NOMO-1 (cell line): ENCODE data around the gene SCAMP4.

Source experiments
- DNase-seq, 2 experiments: peaks; one replicate each; lab custom pipeline; 2025; ENCODE audit not compliant: unreplicated experiment in 2 of 2; lab: John Stamatoyannopoulos, UW

SCAMP4 gene

DNA sequence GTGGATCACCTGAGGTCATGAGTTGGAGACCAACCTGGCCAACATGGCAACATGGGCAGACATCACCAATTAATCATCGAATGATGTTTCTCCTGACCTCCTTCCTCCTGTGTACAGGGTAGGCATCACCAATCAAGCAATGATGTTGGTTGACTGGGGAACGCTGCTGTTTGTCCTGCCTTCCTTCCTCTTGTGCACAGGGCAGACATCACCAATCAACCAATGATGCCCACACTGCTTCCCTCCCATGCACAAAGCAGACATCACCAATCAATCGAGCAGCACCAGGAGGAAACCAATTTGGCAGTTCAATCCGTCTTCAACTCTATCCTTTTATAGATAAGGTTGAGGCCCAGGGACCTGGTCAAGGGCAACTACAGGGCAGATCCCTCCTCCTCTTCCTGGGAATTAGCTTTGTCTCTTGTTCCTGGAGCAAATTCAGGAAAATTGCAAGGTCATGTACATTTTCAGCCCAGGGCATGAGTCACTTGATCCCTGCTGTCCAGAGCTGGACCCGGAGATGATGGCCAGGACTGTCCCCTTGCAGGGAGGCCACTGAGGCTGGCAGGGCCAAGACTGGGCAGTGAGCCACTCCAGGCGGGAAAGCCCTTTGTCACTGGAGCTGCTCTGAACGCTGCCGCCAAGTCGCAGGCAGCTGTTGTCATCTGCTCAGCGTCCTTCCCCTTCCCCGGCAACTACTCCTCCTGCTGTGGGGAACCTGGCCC, 30.4 kb downstream of the SCAMP4 start:
- peak in 1 of 2 experiments; percentile 17 for DNase-seq

- no peak for DNase-seq
These were observed 31.2 kb downstream of the SCAMP4 start for GRCh38 chr19:1936430-1936829.

GRCh38 chr19:1936916-1937610, 31.9 kb downstream of the SCAMP4 start:
- DNase-seq, result no peak

DNA sequence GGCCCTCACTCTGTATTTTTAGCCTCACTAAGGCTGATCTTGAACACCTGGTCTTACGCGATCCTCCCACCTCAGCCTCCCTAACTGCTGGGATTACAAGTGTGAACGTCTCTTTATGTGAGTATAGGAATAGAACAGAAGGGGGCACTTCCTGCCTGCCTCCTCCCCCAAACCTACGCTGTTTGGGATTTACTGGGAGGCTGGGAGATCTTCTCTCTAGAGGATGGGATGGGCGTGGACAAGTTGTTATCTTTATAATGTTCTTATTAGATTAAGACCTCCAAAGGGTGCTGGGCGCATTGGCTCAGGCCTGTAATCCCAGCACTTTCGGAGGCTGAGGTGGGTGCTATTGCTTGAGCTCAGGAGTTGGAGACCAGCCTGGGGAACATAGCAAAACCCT, 32.9 kb downstream of the SCAMP4 start:
- no peak for DNase-seq

- no peak for DNase-seq
These were observed 36.2 kb downstream of the SCAMP4 start, which contains the start of gene CSNK1G2 for GRCh38 chr19:1941146-1942077. Gene CSNK1G2, plus strand, starts transcription at chr19:1941172. Its CDS starts 28,601 bp downstream, at chr19:1969773.

DNA sequence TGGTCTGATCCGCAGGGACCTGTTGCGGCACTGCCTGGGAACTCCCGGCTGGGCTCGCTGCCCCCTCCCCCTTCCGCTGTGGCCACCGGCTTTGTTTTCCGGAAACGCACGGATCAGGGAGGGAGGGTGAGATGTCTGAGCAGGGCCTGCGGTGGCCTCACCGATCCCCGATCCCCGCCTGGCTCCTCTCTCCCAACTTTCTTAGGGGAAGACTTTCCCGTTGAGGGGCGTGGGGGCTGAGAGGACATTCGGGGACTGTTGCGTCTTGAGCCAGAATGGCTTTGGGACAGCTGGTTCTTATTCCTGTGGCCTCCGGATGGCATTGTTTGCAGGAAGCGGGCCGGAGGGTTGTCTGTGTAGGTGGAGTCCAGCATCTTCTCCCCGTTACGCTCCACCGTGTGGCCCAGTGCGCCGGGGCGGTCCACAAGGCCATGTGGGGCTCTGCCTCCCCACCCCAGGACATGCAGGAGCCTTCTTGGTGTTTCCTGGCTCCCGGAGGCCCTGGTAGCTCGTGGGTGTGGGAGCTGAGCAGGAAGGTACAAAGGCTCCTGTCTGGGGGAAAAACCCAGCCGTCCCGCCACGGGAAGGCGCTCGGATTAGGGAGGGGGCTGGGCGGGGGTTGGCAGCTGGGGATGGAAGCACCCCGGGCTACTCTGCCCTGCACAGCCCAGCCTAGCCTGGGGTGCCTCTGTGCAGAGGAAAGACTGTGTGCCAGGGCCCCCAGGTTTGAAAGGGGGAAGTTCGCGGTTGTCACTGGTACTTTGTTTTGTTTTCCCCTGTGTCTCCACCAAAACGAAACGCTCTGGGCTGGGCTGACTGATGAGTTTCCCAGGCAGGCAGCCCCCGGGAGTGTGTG, 37.1 kb downstream of the SCAMP4 start:
- DNase-seq, result peak; percentile 59 to 74

- no peak for DNase-seq
These were observed 37.8 kb downstream of the SCAMP4 start for GRCh38 chr19:1942934-1943555.

GRCh38 chr19:1943661-1944087, 38.5 kb downstream of the SCAMP4 start:
- no peak for DNase-seq

DNA sequence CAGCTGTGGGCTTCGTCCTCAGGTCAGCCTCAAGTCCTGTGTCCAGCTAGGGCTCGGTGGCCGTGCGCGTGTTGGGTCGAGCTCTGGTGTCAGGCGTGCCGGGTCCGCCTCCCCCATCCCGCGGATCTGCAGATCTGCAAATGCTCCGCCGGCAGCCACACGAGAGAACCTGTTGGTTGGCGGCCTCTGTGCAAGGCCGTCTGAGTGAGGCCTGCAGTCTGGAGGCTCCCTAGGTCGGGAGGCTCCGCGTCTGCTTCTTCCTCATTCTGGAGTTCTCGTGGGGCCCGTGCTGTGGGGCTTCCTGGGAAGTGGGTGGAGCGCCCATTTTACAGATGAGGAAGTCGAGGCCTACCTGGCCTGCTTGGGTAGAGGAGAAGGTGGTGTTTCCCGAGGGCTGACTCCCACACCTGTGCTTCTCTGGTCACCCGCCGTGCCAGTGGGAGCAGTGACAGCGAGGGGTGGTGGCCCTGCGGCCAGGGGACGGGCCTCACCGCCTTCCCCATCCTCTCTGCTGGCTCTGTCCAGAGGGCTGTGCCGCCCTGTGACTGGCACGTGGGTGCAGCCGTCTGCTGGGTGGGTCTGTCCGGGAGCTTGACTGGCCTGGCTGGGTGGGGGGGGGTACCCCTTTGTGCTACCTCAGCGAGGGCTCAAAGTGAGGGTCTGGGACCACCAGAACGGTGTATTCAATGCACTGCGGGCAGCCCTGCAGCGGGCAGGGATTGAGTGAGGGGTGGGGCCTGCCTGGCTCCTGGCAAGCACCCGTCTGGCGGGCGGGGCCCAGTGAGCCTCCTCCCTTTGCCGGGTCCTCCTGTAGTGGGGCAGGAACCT, 39.1 kb downstream of the SCAMP4 start:
- DNase-seq, result peak in 1 of 2 experiments; percentile 17

DNA sequence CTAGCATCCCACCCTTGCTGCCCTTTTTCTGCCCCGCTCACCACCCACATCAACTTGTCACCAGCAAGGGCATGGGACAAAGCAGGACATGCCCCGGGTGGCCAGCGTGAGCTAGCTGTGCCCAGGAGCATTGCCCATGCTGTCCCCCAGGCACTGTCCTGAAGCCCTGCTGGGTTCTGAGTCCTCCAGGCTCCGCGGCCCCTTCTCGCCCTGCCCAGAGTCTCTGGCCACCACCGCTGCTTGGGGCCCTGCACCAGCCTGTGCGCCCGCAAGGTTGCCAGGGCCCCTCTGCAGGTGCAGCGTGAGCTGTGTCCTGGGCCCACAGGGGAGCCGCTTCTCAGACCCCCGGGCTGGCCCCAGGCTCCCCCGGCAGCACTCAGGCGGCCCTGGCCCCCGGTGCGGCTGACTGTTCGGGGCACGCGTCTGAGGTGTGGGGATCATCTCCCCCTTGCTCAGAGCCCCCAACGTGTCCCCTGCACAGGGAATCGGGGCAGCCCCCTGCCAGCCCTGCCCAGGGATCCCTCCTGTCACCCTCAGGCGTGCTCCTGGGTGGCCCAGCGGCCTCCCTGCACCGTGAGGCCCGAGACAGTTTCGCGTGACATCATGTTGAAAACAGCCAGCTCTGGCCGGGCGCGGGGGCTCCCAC, 39.8 kb downstream of the SCAMP4 start:
- no peak for DNase-seq

GRCh38 chr19:1945899-1946298, 40.7 kb downstream of the SCAMP4 start:
- no peak for DNase-seq

GRCh38 chr19:1947651-1948209, 42.5 kb downstream of the SCAMP4 start:
- DNase-seq, result no peak

GRCh38 chr19:1949304-1950101, 44.3 kb downstream of the SCAMP4 start:
- no peak for DNase-seq

GRCh38 chr19:1950640-1951039, 45.4 kb downstream of the SCAMP4 start:
- DNase-seq, result no peak

DNA sequence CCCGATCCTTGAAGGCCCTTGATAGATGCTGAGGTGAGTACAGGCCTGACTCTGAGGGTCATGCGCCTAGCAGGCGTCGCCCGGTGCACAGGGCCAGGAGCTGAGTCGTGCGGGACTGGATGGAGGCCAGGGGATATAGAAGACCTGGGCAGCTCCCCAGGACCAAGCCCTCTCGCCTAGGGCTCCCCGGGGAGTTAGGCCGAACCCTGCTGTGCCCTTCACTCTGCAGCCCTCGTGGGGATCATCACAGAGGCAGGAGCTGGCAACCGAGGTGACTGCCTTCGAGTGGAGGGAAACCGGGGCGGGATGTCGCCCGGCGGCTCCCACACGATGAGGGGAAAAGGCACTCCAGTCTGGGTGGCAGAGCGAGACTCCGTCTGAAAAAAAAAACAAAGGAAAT, 47.4 kb downstream of the SCAMP4 start:
- no peak for DNase-seq

DNA sequence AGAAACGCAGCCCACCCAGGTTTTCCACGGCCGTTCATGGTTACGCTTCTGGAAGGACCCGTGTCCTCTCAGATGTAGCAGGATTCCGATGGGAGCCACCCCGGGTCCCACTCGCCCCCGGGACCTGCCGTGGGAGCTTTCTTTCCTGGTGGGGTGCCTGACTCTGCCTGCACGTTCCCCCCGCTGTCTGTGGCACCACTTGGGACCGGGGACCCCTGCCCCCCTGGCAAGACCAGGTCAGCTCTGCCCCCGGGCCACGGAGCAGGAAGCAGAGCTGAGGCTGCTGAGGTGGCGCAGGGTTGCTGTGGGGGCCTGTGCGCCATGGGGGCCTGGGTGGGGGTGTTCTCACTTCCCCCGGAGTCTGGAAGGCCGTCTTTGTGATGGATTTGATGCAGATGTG, 47.8 kb downstream of the SCAMP4 start:
- no peak for DNase-seq

- no peak for DNase-seq
These were observed 48.4 kb downstream of the SCAMP4 start for GRCh38 chr19:1953441-1954094.
